H9 (cell line): ENCODE data around the gene FLOT2. TPM values are rescaled to one million over a fixed set of nuclear protein-coding genes. Genes with fewer than 3 reads are reported as not detected.

ENCODE experiments used
- DNase-seq: peaks from one replicate; pipeline ENCODE4 v3.0.0-alpha.2; 2017
- H2AFZ ChIP-seq: one replicate; pipeline ENCODE4 v1.6.1; 2013; ENCODE audit warnings: mild to moderate bottlenecking, low read length, control low read depth, moderate library complexity
- H2AK5ac ChIP-seq: 2 replicates; pipeline ENCODE4 v1.6.1; 2013; ENCODE audit warnings: low read length, control low read depth, mixed read lengths; ENCODE audit not compliant: insufficient read length
- H2BK120ac ChIP-seq: one replicate; pipeline ENCODE4 v1.6.1; 2013; ENCODE audit warnings: low read depth, mild to moderate bottlenecking, low read length, control low read depth, inconsistent platforms; ENCODE audit not compliant: poor library complexity, severe bottlenecking
- H2BK12ac ChIP-seq: 2 replicates; pipeline ENCODE4 v1.6.1; 2013; ENCODE audit warnings: low read length, control low read depth, mixed read lengths, low read depth; ENCODE audit not compliant: insufficient read length
- H2BK15ac ChIP-seq: 2 replicates; pipeline ENCODE4 v1.6.1; 2013; ENCODE audit warnings: low read depth, low read length, control low read depth
- H2BK20ac ChIP-seq: one replicate; pipeline ENCODE4 v1.6.1; 2013; ENCODE audit warnings: low read depth, mild to moderate bottlenecking, low read length, control low read depth, inconsistent platforms; ENCODE audit not compliant: poor library complexity, severe bottlenecking
- H2BK5ac ChIP-seq: 2 replicates; pipeline ENCODE4 v1.6.1; 2013; ENCODE audit warnings: low read length, control low read depth, mixed read lengths; ENCODE audit not compliant: insufficient read length
- H3K14ac ChIP-seq: 2 replicates; pipeline ENCODE4 v1.6.1; 2013; ENCODE audit warnings: low read length, control low read depth; ENCODE audit not compliant: insufficient read depth
- H3K18ac ChIP-seq: 2 replicates; pipeline ENCODE4 v1.6.1; 2013; ENCODE audit warnings: low read depth, mild to moderate bottlenecking, mixed read lengths, low read length, control low read depth; ENCODE audit not compliant: insufficient read length
- H3K23ac ChIP-seq: 2 replicates; pipeline ENCODE4 v1.6.1; 2013; ENCODE audit warnings: low read length, control low read depth, mixed read lengths, low read depth; ENCODE audit not compliant: insufficient read length
- H3K23me2 ChIP-seq: 2 replicates; pipeline ENCODE4 v1.6.1; 2013; ENCODE audit warnings: low read depth, mild to moderate bottlenecking, mixed read lengths, low read length, control low read depth; ENCODE audit not compliant: insufficient read length, poor library complexity, severe bottlenecking
- H3K27ac ChIP-seq: 2 replicates; pipeline ENCODE4 v1.5.1; 2013; ENCODE audit warnings: low read length, control low read depth, mixed read lengths, low read depth; ENCODE audit not compliant: insufficient read length
- H3K27me3 ChIP-seq: 2 replicates; pipeline ENCODE4 v1.6.1; 2013; ENCODE audit warnings: low read length, control low read depth, inconsistent platforms; ENCODE audit not compliant: insufficient read depth
- H3K4ac ChIP-seq: 2 replicates; pipeline ENCODE4 v1.6.1; 2013; ENCODE audit warnings: low read depth, mild to moderate bottlenecking, control low read depth, inconsistent platforms, low read length, moderate library complexity
- H3K4me1 ChIP-seq: 2 replicates; pipeline ENCODE4 v1.6.1; 2013; ENCODE audit warnings: low read length, control low read depth, inconsistent platforms; ENCODE audit not compliant: insufficient read depth
- H3K4me2 ChIP-seq: 2 replicates; pipeline ENCODE4 v1.6.1; 2013; ENCODE audit warnings: low read length, control low read depth, mixed read lengths; ENCODE audit not compliant: insufficient read length, insufficient read depth
- H3K56ac ChIP-seq: 2 replicates; pipeline ENCODE4 v1.6.1; 2013; ENCODE audit warnings: low read depth, mild to moderate bottlenecking, mixed read lengths, low read length, control low read depth; ENCODE audit not compliant: insufficient read length
- H3K79me1 ChIP-seq: 2 replicates; pipeline ENCODE4 v1.6.1; 2013; ENCODE audit warnings: low read depth, mild to moderate bottlenecking, moderate library complexity, low read length, control low read depth, inconsistent platforms; ENCODE audit not compliant: insufficient read depth, poor library complexity, severe bottlenecking
- H3K79me2 ChIP-seq: 2 replicates; pipeline ENCODE4 v1.6.1; 2013; ENCODE audit warnings: low read length, control low read depth, inconsistent platforms; ENCODE audit not compliant: insufficient read depth
- H3K9ac ChIP-seq: 2 replicates; pipeline ENCODE4 v1.6.1; 2013; ENCODE audit warnings: low read length, control low read depth, mixed read lengths; ENCODE audit not compliant: insufficient read length; ENCODE audit errors: extremely low read depth
- H3K9me3 ChIP-seq: one replicate; pipeline ENCODE4 v1.6.1; 2013; ENCODE audit warnings: low read depth, low read length, inconsistent platforms; ENCODE audit not compliant: control insufficient read depth
- H3T11ph ChIP-seq: one replicate; pipeline ENCODE4 v1.6.1; 2013; ENCODE audit warnings: mild to moderate bottlenecking, low read length, control low read depth, inconsistent platforms
- H4K20me1 ChIP-seq: one replicate; pipeline ENCODE4 v1.6.1; 2013; ENCODE audit not compliant: control insufficient read depth, insufficient read length, insufficient read depth
- H4K5ac ChIP-seq: 2 replicates; pipeline ENCODE4 v1.6.1; 2013; ENCODE audit warnings: low read depth, mild to moderate bottlenecking, mixed read lengths, low read length, control low read depth; ENCODE audit not compliant: insufficient read length
- H4K8ac ChIP-seq: replicated peaks from 2 replicates; pipeline ENCODE4 v1.6.1; 2013; ENCODE audit warnings: low read length, control low read depth, mixed read lengths, low read depth; ENCODE audit not compliant: insufficient read length
- H4K91ac ChIP-seq: 2 replicates; pipeline ENCODE4 v1.6.1; 2013; ENCODE audit warnings: low read depth, mild to moderate bottlenecking, moderate library complexity, mixed read lengths, low read length, control low read depth; ENCODE audit not compliant: insufficient read length
- H3K27ac Mint-ChIP-seq, 3 experiments: 2 replicates in 2 of 3; 3 replicates in 1 of 3; pipeline ENCODE4 v1.8.0; 2020 to 2021; ENCODE audit warnings: mixed read lengths in 3 of 3, mild to moderate bottlenecking in 1 of 3, moderate library complexity in 1 of 3
- H3K27me3 Mint-ChIP-seq: 2 replicates; pipeline ENCODE4 v1.8.0; 2021; ENCODE audit warnings: low read depth, mild to moderate bottlenecking, moderate library complexity, mixed read lengths
- H3K36me3 Mint-ChIP-seq, 3 experiments: 2 replicates in 2 of 3; 3 replicates in 1 of 3; pipeline ENCODE4 v1.8.0; 2020 to 2021; ENCODE audit warnings: low read depth in 3 of 3, mixed read lengths in 3 of 3; ENCODE audit not compliant: insufficient read depth in 1 of 3
- H3K4me1 Mint-ChIP-seq, 2 experiments: 2 replicates each; pipeline ENCODE4 v1.8.0; 2020; ENCODE audit warnings: mixed read lengths in 2 of 2
- H3K4me3 Mint-ChIP-seq, 2 experiments: 2 replicates in 1 of 2; 3 replicates in 1 of 2; pipeline ENCODE4 v1.8.0; 2020 to 2021; ENCODE audit warnings: mild to moderate bottlenecking in 2 of 2, mixed read lengths in 2 of 2, moderate library complexity in 1 of 2
- H3K9me3 Mint-ChIP-seq, 2 experiments: 2 replicates in 1 of 2; 3 replicates in 1 of 2; pipeline ENCODE4 v1.8.0; 2020; ENCODE audit warnings: mild to moderate bottlenecking in 2 of 2, mixed read lengths in 2 of 2, moderate library complexity in 1 of 2
- CTCF ChIP-seq: fragments of 200-600 bp; sonication (generic); conservative IDR thresholded peaks from 3 replicates; pipeline ENCODE4 v1.8.0; 2021; ENCODE audit warnings: antibody characterized with exemption, mild to moderate bottlenecking
- WGBS: extraction: QIAGEN DNeasy Blood & Tissue Kit; methylation state at CpG from one replicate; pipeline ENCODE4 v1.1.7; 2013; ENCODE audit warnings: missing lambda C conversion rate, low lambda C conversion rate, mixed read lengths; ENCODE audit not compliant: insufficient read length; ENCODE audit errors: extremely low coverage; 5-methylcytosine and 5-hydroxymethylcytosine counted together
- total RNA-seq: library from RNA; stranded (reverse); gene quantifications from 2 replicates; pipeline ENCODE4 v1.2.1, GENCODE V29; 2021

FLOT2 gene
- total RNA-seq, 1 experiment from 2014 or later, result 173 TPM

GRCh38 chr17:28929787-28930186 lies 32.3 kb upstream of the FLOT2 start:
- Mint-ChIP-seq H3K4me1 (peaks cover 4 to 6% of the 10 kb centered on the region in 2 experiments; a peak in 3 of 4 replicates), H3K4me3 (no peak overlapping the region), H3K36me3 (peaks cover 14 to 38% (median 32%) of the 10 kb centered on the region in 3 experiments; a peak in 6 of 7 replicates), H3K9me3 (no peaks in the 10 kb centered on the region), H3K27me3 (no peaks in the 10 kb centered on the region), H3K27ac (peak overlapping the region; percentile 15 to 79 (median 42); a peak in 5 of 7 replicates)
- Histone ChIP-seq H3K4ac (no peak overlapping the region), H3K79me2 (peaks cover 27% of the 10 kb centered on the region; the same call in 1 of the 2 replicates), H3K27ac (no peak overlapping the region), H2BK5ac (no peak overlapping the region), H3K4me1 (no peaks in the 10 kb centered on the region), H4K8ac (no peak overlapping the region), H2AFZ (no peak overlapping the region), H3K56ac (no peak overlapping the region), H3K4me2 (no peak overlapping the region), H3K23me2 (no peaks in the 10 kb centered on the region), H2BK20ac (no peak overlapping the region), H2BK15ac (no peak overlapping the region), H2BK12ac (no peak overlapping the region), H3K14ac (no peak overlapping the region), H3K18ac (no peak overlapping the region), H3K9ac (no peak overlapping the region), H2BK120ac (no peak overlapping the region), H2AK5ac (no peak overlapping the region), H3K23ac (no peak overlapping the region), H4K5ac (no peak overlapping the region), H3K79me1 (peaks cover 28% of the 10 kb centered on the region), H3K9me3 (no peaks in the 10 kb centered on the region), H4K20me1 (no peaks in the 10 kb centered on the region), H4K91ac (no peak overlapping the region), H3T11ph (no peak overlapping the region), H3K27me3 (no peaks in the 10 kb centered on the region)
- DNase-seq, result no peak
- WGBS, result no CpG with 5 or more reads among the region's 2 CpGs
- no peak for TF ChIP-seq CTCF
